DND-41 (cell line): ENCODE measurements around the gene NDUFS7.

Source experiments
- ATAC-seq: fragments of 200-7000 bp; cut with Tn5 transposase; 3 replicates; pipeline ENCODE4 v1.9.1; 2021; ENCODE audit warnings: low read depth; ENCODE audit not compliant: insufficient read depth
- DNase-seq: peaks from one replicate; pipeline ENCODE4 v3.0.0-alpha.2; 2020
- H2AFZ ChIP-seq: 2 replicates; pipeline ENCODE4 v1.6.0; 2012; ENCODE audit warnings: low read depth, low read length
- H3K27ac ChIP-seq: 2 replicates; pipeline ENCODE4 v1.5.1; 2012; ENCODE audit warnings: low read length, inconsistent platforms
- H3K27me3 ChIP-seq: fragments of 200-600 bp; sonication (generic); 2 replicates; pipeline ENCODE4 v1.6.0; 2012; ENCODE audit warnings: low read length, mild to moderate bottlenecking, inconsistent platforms; ENCODE audit not compliant: insufficient read depth, poor library complexity
- H3K36me3 ChIP-seq: 2 replicates; pipeline ENCODE4 v1.5.1; 2012; ENCODE audit warnings: low read length, inconsistent platforms; ENCODE audit not compliant: insufficient read depth
- H3K4me1 ChIP-seq: 2 replicates; pipeline ENCODE4 v1.5.1; 2012; ENCODE audit warnings: mild to moderate bottlenecking, low read length; ENCODE audit not compliant: insufficient read depth
- H3K4me2 ChIP-seq: 2 replicates; pipeline ENCODE4 v1.6.0; 2012; ENCODE audit warnings: mild to moderate bottlenecking, moderate library complexity, low read length, inconsistent platforms; ENCODE audit not compliant: insufficient read depth
- H3K4me3 ChIP-seq, 2 experiments: fragments of 200-600 bp in 1 of 2; shearing (Covaris generic) in 1 of 2; 2 replicates each; pipeline ENCODE4 v1.5.1; 2012 to 2016; ENCODE audit warnings: inconsistent platforms in 2 of 2, low read length in 2 of 2, mild to moderate bottlenecking in 2 of 2, low read depth in 1 of 2, moderate library complexity in 1 of 2
- H3K79me2 ChIP-seq: 2 replicates; pipeline ENCODE4 v1.6.0; 2012; ENCODE audit warnings: low read length, inconsistent platforms; ENCODE audit not compliant: insufficient read depth
- H3K9ac ChIP-seq: 2 replicates; pipeline ENCODE4 v1.6.0; 2012; ENCODE audit warnings: low read depth, mild to moderate bottlenecking, inconsistent platforms, low read length, moderate library complexity
- H3K9me3 ChIP-seq: 2 replicates; pipeline ENCODE4 v1.5.1; 2012; ENCODE audit warnings: low read length, moderate library complexity, mild to moderate bottlenecking, inconsistent platforms; ENCODE audit not compliant: insufficient read depth, severe bottlenecking
- H4K20me1 ChIP-seq: 2 replicates; pipeline ENCODE4 v1.6.0; 2012; ENCODE audit warnings: low read length; ENCODE audit not compliant: insufficient read depth
- CTCF ChIP-seq: IDR thresholded peaks from 2 replicates; pipeline ENCODE4 v1.5.1; 2012; ENCODE audit warnings: borderline replicate concordance, low read length, moderate library complexity, mild to moderate bottlenecking; ENCODE audit not compliant: poor library complexity, severe bottlenecking; ENCODE audit errors: extremely low read depth
- EZH2 ChIP-seq: IDR thresholded peaks from 3 replicates; pipeline ENCODE4 v1.6.1; 2012; ENCODE audit warnings: borderline replicate concordance, low read depth, mild to moderate bottlenecking, moderate library complexity, low read length, inconsistent platforms; ENCODE audit not compliant: severe bottlenecking

The NDUFS7 gene

GRCh38 chr19:1433119-1434039 lies 49.7 kb downstream of the NDUFS7 start:
- no peak overlapping the region for H3K27ac ChIP-seq
- H3K4me1 ChIP-seq, result peaks cover 6% of the 10 kb centered on the region
- H3K36me3 ChIP-seq, result peaks cover 65% of the 10 kb centered on the region
- H3K9me3 ChIP-seq, result no peaks in the 10 kb centered on the region
- TF ChIP-seq CTCF, result no peak
- no peak for ATAC-seq
- no peak overlapping the region for H3K4me3 ChIP-seq
- no peak overlapping the region for H3K4me2 ChIP-seq
- H3K79me2 ChIP-seq, result peaks cover 17% of the 10 kb centered on the region
- peaks cover 58% of the 10 kb centered on the region for H4K20me1 ChIP-seq
- H3K27me3 ChIP-seq, result no peaks in the 10 kb centered on the region
- H3K9ac ChIP-seq, result no peak overlapping the region
- no peak for DNase-seq
- H2AFZ ChIP-seq, result no peak overlapping the region

GRCh38 chr19:1434040-1434366 lies 50.3 kb downstream of the NDUFS7 start:
- H3K4me3 ChIP-seq, result no peak overlapping the region
- DNase-seq (no peak), ATAC-seq (no peak)
- H3K27ac ChIP-seq, result no peak overlapping the region
- TF ChIP-seq EZH2 (no peak), CTCF (no peak)
- H3K79me2 ChIP-seq, result peaks cover 24% of the 10 kb centered on the region
- no peak overlapping the region for H3K9ac ChIP-seq
- no peak overlapping the region for H3K4me2 ChIP-seq
- peaks cover 60% of the 10 kb centered on the region for H3K36me3 ChIP-seq
- no peaks in the 10 kb centered on the region for H3K27me3 ChIP-seq
- H4K20me1 ChIP-seq, result peaks cover 59% of the 10 kb centered on the region
- no peaks in the 10 kb centered on the region for H3K9me3 ChIP-seq
- no peak overlapping the region for H2AFZ ChIP-seq
- peaks cover 6% of the 10 kb centered on the region for H3K4me1 ChIP-seq

GRCh38 chr19:1434577-1435060 lies 50.9 kb downstream of the NDUFS7 start:
- no peak overlapping the region for H2AFZ ChIP-seq
- H3K79me2 ChIP-seq, result peaks cover 25% of the 10 kb centered on the region
- H3K27ac ChIP-seq, result no peak overlapping the region
- H3K27me3 ChIP-seq, result no peaks in the 10 kb centered on the region
- no peaks in the 10 kb centered on the region for H3K9me3 ChIP-seq
- H3K4me1 ChIP-seq, result peaks cover 11% of the 10 kb centered on the region
- H3K4me2 ChIP-seq, result no peak overlapping the region
- no peak overlapping the region for H3K4me3 ChIP-seq
- DNase-seq, result no peak
- ATAC-seq, result no peak
- no peak overlapping the region for H3K9ac ChIP-seq
- peaks cover 60% of the 10 kb centered on the region for H3K36me3 ChIP-seq
- TF ChIP-seq CTCF, result no peak
- no peak for TF ChIP-seq EZH2
- peaks cover 59% of the 10 kb centered on the region for H4K20me1 ChIP-seq
